H1 (cell line): ENCODE data around the gene FOXP2. TPM values are rescaled to one million over a fixed set of nuclear protein-coding genes. Genes with fewer than 3 reads are reported as not detected.

Experiments
- CTCF ChIA-PET: fragments of 300-600 bp; sonication (Branson Sonifier 250); formaldehyde crosslinking; loops from one replicate; lab custom pipeline; 2021; ENCODE audit not compliant: partially characterized antibody; lab: Charles Lee
- POLR2A ChIA-PET: fragments of 300-600 bp; sonication (Branson Sonifier 250); formaldehyde crosslinking; loops from one replicate; lab custom pipeline; 2021; ENCODE audit warnings: inconsistent platforms; ENCODE audit not compliant: partially characterized antibody; lab: Charles Lee
- DNase-seq, 2 experiments: peaks; one replicate each; pipeline versions ENCODE4 v3.0.0 to v3.0.0-alpha.2; 2010 to 2022; ENCODE audit warnings: low spot score in 2 of 2, low read depth in 1 of 2, mixed read lengths in 1 of 2
- FAIRE-seq: peaks from 2 replicates; lab custom pipeline; 2011; peaks lifted over from hg19 to GRCh38; lab: Jason Lieb, UNC
- H2AFZ ChIP-seq: 2 replicates; pipeline ENCODE4 v1.8.1; 2012; ENCODE audit warnings: low read length, inconsistent platforms
- H2AK5ac ChIP-seq: 2 replicates; pipeline ENCODE4 v1.6.1; 2013; ENCODE audit warnings: low read depth, low read length
- H2BK120ac ChIP-seq: replicated peaks from 2 replicates; pipeline ENCODE3; 2013; ENCODE audit warnings: low read depth, low read length, inconsistent platforms
- H2BK12ac ChIP-seq: 2 replicates; pipeline ENCODE4 v1.6.1; 2013; ENCODE audit warnings: low read depth, low read length
- H2BK15ac ChIP-seq: 2 replicates; pipeline ENCODE4 v1.6.1; 2013; ENCODE audit warnings: low read length
- H2BK20ac ChIP-seq: 2 replicates; pipeline ENCODE4 v1.6.1; 2013; ENCODE audit warnings: low read length
- H2BK5ac ChIP-seq: 2 replicates; pipeline ENCODE4 v1.6.1; 2013; ENCODE audit warnings: low read depth, low read length
- H3K14ac ChIP-seq: 2 replicates; pipeline ENCODE4 v1.6.1; 2013; ENCODE audit warnings: inconsistent platforms; ENCODE audit not compliant: insufficient read length
- H3K18ac ChIP-seq: 2 replicates; pipeline ENCODE4 v1.6.1; 2013; ENCODE audit warnings: low read length; ENCODE audit errors: extremely low read depth
- H3K23ac ChIP-seq: 2 replicates; pipeline ENCODE4 v1.6.1; 2013; ENCODE audit warnings: inconsistent platforms; ENCODE audit not compliant: insufficient read length
- H3K23me2 ChIP-seq: 2 replicates; pipeline ENCODE4 v1.6.1; 2013; ENCODE audit warnings: low read depth, low read length
- H3K27ac ChIP-seq: 2 replicates; pipeline ENCODE4 v1.6.1; 2011; ENCODE audit warnings: low read depth, low read length, inconsistent platforms
- H3K27me3 ChIP-seq, 4 experiments: replicated peaks in 1 of 4; 1 replicate in 1 of 4; 2 replicates in 3 of 4; pipeline versions ENCODE4 v1.6.1 to v1.8.1; 2011 to 2013; ENCODE audit warnings: low read length in 3 of 4, mild to moderate bottlenecking in 3 of 4, inconsistent platforms in 2 of 4, mixed read lengths in 2 of 4, moderate library complexity in 1 of 4; ENCODE audit not compliant: control insufficient read depth in 3 of 4, insufficient read depth in 3 of 4; ENCODE audit errors: extremely low read depth in 1 of 4
- H3K36me3 ChIP-seq, 4 experiments: 2 replicates each; pipeline versions ENCODE4 v1.6.1 to v1.8.1; 2011 to 2013; ENCODE audit warnings: mild to moderate bottlenecking in 4 of 4, low read length in 3 of 4, moderate library complexity in 2 of 4, control low read depth in 1 of 4, inconsistent platforms in 1 of 4; ENCODE audit not compliant: insufficient read depth in 4 of 4, control insufficient read depth in 2 of 4
- H3K4ac ChIP-seq: replicated peaks from 2 replicates; pipeline ENCODE3; 2013; ENCODE audit warnings: low read length, low read depth, mixed read lengths, inconsistent platforms; ENCODE audit not compliant: insufficient read length
- H3K4me1 ChIP-seq, 4 experiments: replicated peaks in 1 of 4; 1 replicate in 1 of 4; 2 replicates in 3 of 4; pipeline versions ENCODE4 v1.6.1 to v1.8.1; 2011 to 2013; ENCODE audit warnings: low read length in 3 of 4, inconsistent platforms in 2 of 4, mixed read lengths in 1 of 4; ENCODE audit not compliant: insufficient read depth in 4 of 4, control insufficient read depth in 3 of 4
- H3K4me2 ChIP-seq, 2 experiments: 2 replicates each; pipeline versions ENCODE4 v1.6.1 to v1.8.1; 2011 to 2013; ENCODE audit warnings: low read depth in 2 of 2, low read length in 2 of 2, control low read depth in 1 of 2, inconsistent platforms in 1 of 2, mild to moderate bottlenecking in 1 of 2; ENCODE audit not compliant: insufficient read depth in 1 of 2
- H3K4me3 ChIP-seq, 4 experiments: fragments of 200-600, 300-600 bp in 1 of 4; sonication (generic), shearing (Covaris generic), sonication (Bioruptor Twin) in 1 of 4; 2 replicates each; pipeline versions ENCODE4 v1.5.1 to v1.8.1; 2011 to 2016; ENCODE audit warnings: low read length in 4 of 4, low read depth in 3 of 4, control low read depth in 2 of 4, inconsistent platforms in 2 of 4, mild to moderate bottlenecking in 2 of 4, mixed read lengths in 1 of 4, moderate library complexity in 1 of 4; ENCODE audit not compliant: insufficient read depth in 2 of 4; ENCODE audit errors: extremely low read depth in 1 of 4
- H3K56ac ChIP-seq: replicated peaks from 2 replicates; pipeline ENCODE3; 2013; ENCODE audit warnings: low read depth, mild to moderate bottlenecking, mixed read lengths, low read length, inconsistent platforms; ENCODE audit not compliant: insufficient read length
- H3K79me1 ChIP-seq: 2 replicates; pipeline ENCODE4 v1.6.1; 2013; ENCODE audit warnings: low read depth, low read length, control low read depth
- H3K79me2 ChIP-seq, 2 experiments: 2 replicates each; pipeline versions ENCODE4 v1.6.1 to v1.8.1; 2012 to 2013; ENCODE audit warnings: low read length in 2 of 2, mild to moderate bottlenecking in 2 of 2, inconsistent platforms in 1 of 2; ENCODE audit not compliant: insufficient read depth in 2 of 2, control insufficient read depth in 1 of 2
- H3K9ac ChIP-seq, 4 experiments: replicated peaks in 1 of 4; 1 replicate in 1 of 4; 2 replicates in 3 of 4; pipeline versions ENCODE4 v1.6.1 to v1.8.1; 2011 to 2013; ENCODE audit warnings: low read depth in 3 of 4, low read length in 3 of 4, control low read depth in 2 of 4, mild to moderate bottlenecking in 2 of 4, moderate library complexity in 2 of 4, inconsistent platforms in 1 of 4; ENCODE audit errors: extremely low read depth in 1 of 4
- H3K9me3 ChIP-seq, 2 experiments: 2 replicates each; pipeline versions ENCODE4 v1.6.1 to v1.8.1; 2012 to 2013; ENCODE audit warnings: mild to moderate bottlenecking in 2 of 2, moderate library complexity in 2 of 2, control low read depth in 1 of 2, inconsistent platforms in 1 of 2, low read depth in 1 of 2, low read length in 1 of 2, mixed read lengths in 1 of 2; ENCODE audit not compliant: insufficient read depth in 2 of 2
- H4K20me1 ChIP-seq, 2 experiments: replicated peaks in 1 of 2; 2 replicates each; pipeline versions ENCODE3 to v1.8.1; 2011 to 2013; ENCODE audit warnings: inconsistent platforms in 2 of 2, low read length in 2 of 2, mild to moderate bottlenecking in 1 of 2; ENCODE audit not compliant: insufficient read depth in 2 of 2, control insufficient read depth in 1 of 2
- H4K5ac ChIP-seq: 2 replicates; pipeline ENCODE4 v1.6.1; 2013; ENCODE audit warnings: low read length, low read depth, mixed read lengths, inconsistent platforms; ENCODE audit not compliant: insufficient read length
- H4K8ac ChIP-seq: 2 replicates; pipeline ENCODE4 v1.8.0; 2013; ENCODE audit warnings: mild to moderate bottlenecking, moderate library complexity, low read length, inconsistent platforms; ENCODE audit not compliant: insufficient read depth; ENCODE audit errors: extremely low read depth
- H4K91ac ChIP-seq: replicated peaks from 2 replicates; pipeline ENCODE3; 2013; ENCODE audit warnings: low read length, mixed read lengths, inconsistent platforms; ENCODE audit not compliant: insufficient read length
- CBX8 ChIP-seq: fragments of 300-800, 300-1000 bp; sonication (generic); IDR thresholded peaks from 2 replicates; pipeline ENCODE4 v1.7.1; 2016; ENCODE audit warnings: low read depth, low read length, borderline replicate concordance
- HDAC2 ChIP-seq, 2 experiments: fragments of 300-600 bp in 1 of 2; sonication (generic) in 1 of 2; IDR thresholded peaks; 2 replicates each; pipeline ENCODE4 v1.6.1; 2011 to 2012; ENCODE audit warnings: low read depth in 2 of 2, low read length in 2 of 2, mild to moderate bottlenecking in 2 of 2, moderate library complexity in 2 of 2, borderline replicate concordance in 1 of 2, inconsistent platforms in 1 of 2
- POLR2A ChIP-seq, 2 experiments: IDR thresholded peaks; 1 replicate in 1 of 2; 2 replicates in 1 of 2; pipeline ENCODE4 v1.6.1; 2011; ENCODE audit warnings: low read depth in 2 of 2, low read length in 2 of 2, mild to moderate bottlenecking in 2 of 2; ENCODE audit errors: control extremely low read depth in 1 of 2
- WGBS, 2 experiments: shearing (Covaris generic) in 1 of 2; methylation state at CpG; one replicate each; pipeline versions ENCODE4 v1.1.6 to v1.1.7; 2013 to 2015; ENCODE audit warnings: low lambda C conversion rate in 2 of 2, mixed read lengths in 2 of 2, inconsistent platforms in 1 of 2, low coverage in 1 of 2, missing lambda C conversion rate in 1 of 2; ENCODE audit not compliant: insufficient replicate concordance in 2 of 2, insufficient coverage in 1 of 2, insufficient read length in 1 of 2; ENCODE audit errors: extremely low coverage in 1 of 2, missing lambda C conversion rate in 1 of 2; 5-methylcytosine and 5-hydroxymethylcytosine counted together
- polyA plus RNA-seq, 7 experiments: library from polyadenylated mRNA; depleted of rRNA in 3 of 7; stranded (reverse) in 5 of 7; unstranded in 2 of 7; fragments of >200 nt in 5 of 7; fragments of 200-250 nt in 2 of 7; gene quantifications; 1 replicate in 5 of 7; 2 replicates in 1 of 7; 4 replicates in 1 of 7; pipeline versions ENCODE4 v1.2.1 to v1.2.3, GENCODE V29; 2011 to 2013; ENCODE audit warnings: missing spikeins in 2 of 7, mixed read lengths in 2 of 7
- total RNA-seq: library from RNA; stranded (reverse); fragmentation: NEBNext Ultra II Directional; extraction: Animal tissue kit (Norgen Biotek cat#: 25700); gene quantifications from 2 replicates; pipeline ENCODE4 v1.2.1, GENCODE V29; 2021
- TF ChIP-seq, protein P1 (sequence below): IDR thresholded peaks from 2 replicates; pipeline ENCODE4 v1.6.1; 2011; ENCODE audit warnings: low read length, improper control_type of control experiment

FOXP2 gene
- total and polyA plus RNA-seq, 2 of the 8 experiments (the other 6 are each of a cell fraction or from before 2014, with no cell fraction given): 0.09 to 0.43 TPM

GRCh38 chr7:114715907-114716306 is 301.3 kb downstream of the FOXP2 start:
- no peak overlapping the region for H2BK12ac ChIP-seq
- H3K4me2 ChIP-seq: no peak overlapping the region
- H2BK20ac ChIP-seq: no peak overlapping the region
- H3K9me3 ChIP-seq: no peaks in the 10 kb centered on the region
- ChIA-PET POLR2A (no interaction called here), CTCF (no interaction called here)
- H2BK120ac ChIP-seq: no peak overlapping the region
- H4K5ac ChIP-seq: no peak overlapping the region
- no peak overlapping the region for H3K14ac ChIP-seq
- no peak for FAIRE-seq
- H3K36me3 ChIP-seq: no peaks in the 10 kb centered on the region
- H3K56ac ChIP-seq: no peak overlapping the region
- H3K23ac ChIP-seq: no peak overlapping the region
- no peak overlapping the region; a peak in 1 of 8 replicates for H3K4me3 ChIP-seq
- no peak overlapping the region for H3K18ac ChIP-seq
- no peak overlapping the region for H4K91ac ChIP-seq
- H3K27me3 ChIP-seq: no peaks in the 10 kb centered on the region
- no peak overlapping the region for H2BK5ac ChIP-seq
- WGBS, 2 experiments: 60% methylated on average over 3 of the region's 3 CpGs; no CpG with 5 or more reads in 1 of the 2 experiments
- H2AK5ac ChIP-seq: no peak overlapping the region
- H4K20me1 ChIP-seq: no peaks in the 10 kb centered on the region
- DNase-seq: no peak
- H2BK15ac ChIP-seq: no peak overlapping the region
- H3K23me2 ChIP-seq: no peaks in the 10 kb centered on the region
- no peaks in the 10 kb centered on the region for H3K79me2 ChIP-seq
- H3K27ac ChIP-seq: no peak overlapping the region
- H3K9ac ChIP-seq: no peak overlapping the region
- H2AFZ ChIP-seq: no peak overlapping the region
- no peak overlapping the region for H4K8ac ChIP-seq
- H3K79me1 ChIP-seq: no peaks in the 10 kb centered on the region
- H3K4ac ChIP-seq: no peak overlapping the region
- H3K4me1 ChIP-seq: peaks cover 0 to 8% (median 2%) of the 10 kb centered on the region in 4 experiments; a peak in 4 of 7 replicates
- TF ChIP-seq HDAC2 (IDR thresholded peaks at IDR 0.05; ENCODE audit: borderline replicate concordance in 1 of 2, low read depth in 2 of 2, low read length in 2 of 2): no peak
- TF ChIP-seq, protein P1, sequence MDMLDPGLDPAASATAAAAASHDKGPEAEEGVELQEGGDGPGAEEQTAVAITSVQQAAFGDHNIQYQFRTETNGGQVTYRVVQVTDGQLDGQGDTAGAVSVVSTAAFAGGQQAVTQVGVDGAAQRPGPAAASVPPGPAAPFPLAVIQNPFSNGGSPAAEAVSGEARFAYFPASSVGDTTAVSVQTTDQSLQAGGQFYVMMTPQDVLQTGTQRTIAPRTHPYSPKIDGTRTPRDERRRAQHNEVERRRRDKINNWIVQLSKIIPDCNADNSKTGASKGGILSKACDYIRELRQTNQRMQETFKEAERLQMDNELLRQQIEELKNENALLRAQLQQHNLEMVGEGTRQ: no peak
- no peak for TF ChIP-seq CBX8
- TF ChIP-seq POLR2A (IDR thresholded peaks at IDR 0.05; ENCODE audit: control extremely low read depth in 1 of 2, low read depth in 2 of 2, low read length in 2 of 2): no peak
